ENCODE results near the gene ECE1.

GRCh38 chr1:21220815-21221214 is 69.4 kb downstream of the ECE1 start:
- TF ChIP-seq, protein P1, sequence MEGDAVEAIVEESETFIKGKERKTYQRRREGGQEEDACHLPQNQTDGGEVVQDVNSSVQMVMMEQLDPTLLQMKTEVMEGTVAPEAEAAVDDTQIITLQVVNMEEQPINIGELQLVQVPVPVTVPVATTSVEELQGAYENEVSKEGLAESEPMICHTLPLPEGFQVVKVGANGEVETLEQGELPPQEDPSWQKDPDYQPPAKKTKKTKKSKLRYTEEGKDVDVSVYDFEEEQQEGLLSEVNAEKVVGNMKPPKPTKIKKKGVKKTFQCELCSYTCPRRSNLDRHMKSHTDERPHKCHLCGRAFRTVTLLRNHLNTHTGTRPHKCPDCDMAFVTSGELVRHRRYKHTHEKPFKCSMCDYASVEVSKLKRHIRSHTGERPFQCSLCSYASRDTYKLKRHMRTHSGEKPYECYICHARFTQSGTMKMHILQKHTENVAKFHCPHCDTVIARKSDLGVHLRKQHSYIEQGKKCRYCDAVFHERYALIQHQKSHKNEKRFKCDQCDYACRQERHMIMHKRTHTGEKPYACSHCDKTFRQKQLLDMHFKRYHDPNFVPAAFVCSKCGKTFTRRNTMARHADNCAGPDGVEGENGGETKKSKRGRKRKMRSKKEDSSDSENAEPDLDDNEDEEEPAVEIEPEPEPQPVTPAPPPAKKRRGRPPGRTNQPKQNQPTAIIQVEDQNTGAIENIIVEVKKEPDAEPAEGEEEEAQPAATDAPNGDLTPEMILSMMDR (IDR thresholded peaks at IDR 0.05) = no peak
- TF ChIP-seq EP300 (IDR thresholded peaks at IDR 0.05; ENCODE audit: low read depth) (no peak), POLR2AphosphoS5 (IDR thresholded peaks at IDR 0.05) (no peak)

Data from transverse colon (tissue), 4 donors.